HepG2 (cell line): ENCODE results near the gene PPP1R7. TPM values are rescaled to one million over a fixed set of nuclear protein-coding genes. Genes with fewer than 3 reads are reported as not detected.

Experiments
- CHCHD3 ChIP-seq: sonication (generic); formaldehyde crosslinking; IDR thresholded peaks from 2 replicates; pipeline ENCODE4 v1.8.0; 2022; ENCODE audit warnings: mild to moderate bottlenecking, missing genetic modification reagents, moderate library complexity
- GPN1 ChIP-seq: sonication (generic); formaldehyde crosslinking; IDR thresholded peaks from 2 replicates; pipeline ENCODE4 v1.5.1; 2020; ENCODE audit warnings: missing genetic modification reagents, borderline replicate concordance
- KLF12 ChIP-seq: sonication (generic); formaldehyde crosslinking; IDR thresholded peaks from 2 replicates; pipeline ENCODE4 v1.4.0; 2020; ENCODE audit warnings: missing genetic modification reagents, borderline replicate concordance
- RBM39 ChIP-seq: fragments of 200-400 bp; formaldehyde crosslinking; IDR thresholded peaks from one replicate; pipeline ENCODE4 v1.6.1; 2018; ENCODE audit warnings: antibody characterized with exemption, mild to moderate bottlenecking, low read depth, low read length; ENCODE audit not compliant: poor library complexity, severe bottlenecking
- ZNF138 ChIP-seq: sonication (generic); formaldehyde crosslinking; IDR thresholded peaks from 2 replicates; pipeline ENCODE4 v1.5.0; 2020; ENCODE audit warnings: mild to moderate bottlenecking, low read depth, missing genetic modification reagents
- ZNF724P ChIP-seq: sonication (generic); formaldehyde crosslinking; IDR thresholded peaks from 2 replicates; pipeline ENCODE4 v1.8.0; 2022; ENCODE audit warnings: missing genetic modification reagents, borderline replicate concordance
- polyA plus RNA-seq, 8 experiments: library from polyadenylated mRNA; depleted of rRNA in 3 of 8; stranded (reverse) in 7 of 8; unstranded in 1 of 8; fragments of >200 nt; fragmentation: Illumina TruSeq in 4 of 8; extraction: Trizol in 4 of 8; gene quantifications; 2 replicates each; pipeline versions ENCODE4 v1.2.1 to v1.2.3, GENCODE V29; 2011 to 2016; ENCODE audit warnings: low read depth in 4 of 8, missing spikeins in 1 of 8, mixed read lengths in 1 of 8; ENCODE audit not compliant: insufficient read depth in 1 of 8
- total RNA-seq, 5 experiments: library from RNA; depleted of rRNA; stranded (reverse); fragments of >200 nt; fragmentation: Illumina TruSeq; extraction: Trizol; gene quantifications; 2 replicates each; pipeline ENCODE4 v1.2.3, GENCODE V29; 2016; ENCODE audit warnings: low read depth in 1 of 5
- TF ChIP-seq, protein P1 (sequence below): sonication (generic); formaldehyde crosslinking; IDR thresholded peaks from 2 replicates; pipeline ENCODE4 v1.4.0; 2020; ENCODE audit warnings: missing genetic modification reagents
- TF ChIP-seq, protein P2 (sequence below): sonication (generic); formaldehyde crosslinking; IDR thresholded peaks from 2 replicates; pipeline ENCODE4; 2020; ENCODE audit warnings: missing genetic modification reagents, mild to moderate bottlenecking, borderline replicate concordance

PPP1R7 gene
- total and polyA plus RNA-seq, 2 of the 13 experiments (the other 11 are each of a cell fraction or from before 2014, with no cell fraction given): 33.3 to 67.9 TPM

DNA sequence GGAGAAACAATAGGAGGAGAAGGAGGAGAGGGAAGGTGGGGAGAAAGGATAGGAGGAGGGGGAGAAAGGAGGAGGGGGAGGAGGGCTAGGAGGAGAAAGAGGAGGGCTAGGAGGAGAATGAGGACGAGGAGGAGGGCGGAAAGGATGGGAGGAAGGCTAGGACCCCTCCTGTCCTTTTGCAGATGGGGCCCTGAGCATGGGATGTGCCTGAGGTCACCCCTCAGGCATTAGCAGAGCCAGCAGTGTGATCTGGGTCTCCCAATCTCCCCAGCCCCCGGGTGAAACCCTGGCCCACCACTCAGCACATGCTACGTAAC is 37.6 kb downstream of the PPP1R7 start (continued):
- TF ChIP-seq, protein P1, sequence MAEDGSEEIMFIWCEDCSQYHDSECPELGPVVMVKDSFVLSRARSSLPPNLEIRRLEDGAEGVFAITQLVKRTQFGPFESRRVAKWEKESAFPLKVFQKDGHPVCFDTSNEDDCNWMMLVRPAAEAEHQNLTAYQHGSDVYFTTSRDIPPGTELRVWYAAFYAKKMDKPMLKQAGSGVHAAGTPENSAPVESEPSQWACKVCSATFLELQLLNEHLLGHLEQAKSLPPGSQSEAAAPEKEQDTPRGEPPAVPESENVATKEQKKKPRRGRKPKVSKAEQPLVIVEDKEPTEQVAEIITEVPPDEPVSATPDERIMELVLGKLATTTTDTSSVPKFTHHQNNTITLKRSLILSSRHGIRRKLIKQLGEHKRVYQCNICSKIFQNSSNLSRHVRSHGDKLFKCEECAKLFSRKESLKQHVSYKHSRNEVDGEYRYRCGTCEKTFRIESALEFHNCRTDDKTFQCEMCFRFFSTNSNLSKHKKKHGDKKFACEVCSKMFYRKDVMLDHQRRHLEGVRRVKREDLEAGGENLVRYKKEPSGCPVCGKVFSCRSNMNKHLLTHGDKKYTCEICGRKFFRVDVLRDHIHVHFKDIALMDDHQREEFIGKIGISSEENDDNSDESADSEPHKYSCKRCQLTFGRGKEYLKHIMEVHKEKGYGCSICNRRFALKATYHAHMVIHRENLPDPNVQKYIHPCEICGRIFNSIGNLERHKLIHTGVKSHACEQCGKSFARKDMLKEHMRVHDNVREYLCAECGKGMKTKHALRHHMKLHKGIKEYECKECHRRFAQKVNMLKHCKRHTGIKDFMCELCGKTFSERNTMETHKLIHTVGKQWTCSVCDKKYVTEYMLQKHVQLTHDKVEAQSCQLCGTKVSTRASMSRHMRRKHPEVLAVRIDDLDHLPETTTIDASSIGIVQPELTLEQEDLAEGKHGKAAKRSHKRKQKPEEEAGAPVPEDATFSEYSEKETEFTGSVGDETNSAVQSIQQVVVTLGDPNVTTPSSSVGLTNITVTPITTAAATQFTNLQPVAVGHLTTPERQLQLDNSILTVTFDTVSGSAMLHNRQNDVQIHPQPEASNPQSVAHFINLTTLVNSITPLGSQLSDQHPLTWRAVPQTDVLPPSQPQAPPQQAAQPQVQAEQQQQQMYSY (CRISPR knock-in tag): no peak
- no peak for TF ChIP-seq ZNF138 (CRISPR knock-in tag)
- no peak for TF ChIP-seq GPN1 (CRISPR knock-in tag)
- TF ChIP-seq, protein P2, sequence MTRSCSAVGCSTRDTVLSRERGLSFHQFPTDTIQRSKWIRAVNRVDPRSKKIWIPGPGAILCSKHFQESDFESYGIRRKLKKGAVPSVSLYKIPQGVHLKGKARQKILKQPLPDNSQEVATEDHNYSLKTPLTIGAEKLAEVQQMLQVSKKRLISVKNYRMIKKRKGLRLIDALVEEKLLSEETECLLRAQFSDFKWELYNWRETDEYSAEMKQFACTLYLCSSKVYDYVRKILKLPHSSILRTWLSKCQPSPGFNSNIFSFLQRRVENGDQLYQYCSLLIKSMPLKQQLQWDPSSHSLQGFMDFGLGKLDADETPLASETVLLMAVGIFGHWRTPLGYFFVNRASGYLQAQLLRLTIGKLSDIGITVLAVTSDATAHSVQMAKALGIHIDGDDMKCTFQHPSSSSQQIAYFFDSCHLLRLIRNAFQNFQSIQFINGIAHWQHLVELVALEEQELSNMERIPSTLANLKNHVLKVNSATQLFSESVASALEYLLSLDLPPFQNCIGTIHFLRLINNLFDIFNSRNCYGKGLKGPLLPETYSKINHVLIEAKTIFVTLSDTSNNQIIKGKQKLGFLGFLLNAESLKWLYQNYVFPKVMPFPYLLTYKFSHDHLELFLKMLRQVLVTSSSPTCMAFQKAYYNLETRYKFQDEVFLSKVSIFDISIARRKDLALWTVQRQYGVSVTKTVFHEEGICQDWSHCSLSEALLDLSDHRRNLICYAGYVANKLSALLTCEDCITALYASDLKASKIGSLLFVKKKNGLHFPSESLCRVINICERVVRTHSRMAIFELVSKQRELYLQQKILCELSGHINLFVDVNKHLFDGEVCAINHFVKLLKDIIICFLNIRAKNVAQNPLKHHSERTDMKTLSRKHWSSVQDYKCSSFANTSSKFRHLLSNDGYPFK: no peak
- TF ChIP-seq CHCHD3: no peak
- no peak for TF ChIP-seq KLF12 (CRISPR knock-in tag)
- no peak for TF ChIP-seq ZNF724P (CRISPR knock-in tag)
- TF ChIP-seq RBM39: no peak
